Heart right ventricle (tissue), 16 donors: ENCODE measurements around the gene RNASET2. TPM values are rescaled to one million over a fixed set of nuclear protein-coding genes. Genes with fewer than 3 reads are reported as not detected.

Source experiments
- ATAC-seq, 8 donors: fragments of 200-7000 bp; cut with Tn5 transposase; one replicate each; pipeline ENCODE4 v1.9.1; 2020; ENCODE audit warnings: mild to moderate bottlenecking in 8 of 8, moderate library complexity in 8 of 8, moderate number of reproducible peaks in 1 of 8
- DNase-seq, 2 donors: peaks; one replicate each; pipeline ENCODE4 v3.0.0-alpha.2; 2020
- H3K27ac ChIP-seq, 10 donors: fragments of 200-600 bp; sonication (generic) in 2 of 10; one replicate each; pipeline versions ENCODE4 v1.5.0 to v1.8.0; 2020 to 2022; ENCODE audit warnings: mild to moderate bottlenecking in 3 of 10
- H3K27me3 ChIP-seq, 7 donors: fragments of 200-600 bp; one replicate each; pipeline ENCODE4 v1.8.0; 2021 to 2022; ENCODE audit warnings: mild to moderate bottlenecking in 2 of 7
- H3K36me3 ChIP-seq, 9 donors: fragments of 200-600 bp; sonication (generic) in 1 of 9; one replicate each; pipeline versions ENCODE4 v1.5.0 to v1.8.0; 2020 to 2022; ENCODE audit warnings: mild to moderate bottlenecking in 2 of 9
- H3K4me1 ChIP-seq, 9 donors: fragments of 200-600 bp; sonication (generic) in 1 of 9; one replicate each; pipeline versions ENCODE4 v1.5.0 to v1.8.0; 2020 to 2022; ENCODE audit warnings: mild to moderate bottlenecking in 4 of 9
- H3K4me3 ChIP-seq, 10 donors: fragments of 200-600 bp; sonication (generic) in 2 of 10; one replicate each; pipeline versions ENCODE4 v1.5.0 to v1.8.0; 2020 to 2022; ENCODE audit warnings: mild to moderate bottlenecking in 7 of 10, moderate library complexity in 2 of 10
- H3K9me3 ChIP-seq, 11 donors: fragments of 200-600 bp in 10 of 11; sonication (generic) in 2 of 11; one replicate each; pipeline versions ENCODE4 v1.5.0 to v1.8.0; 2013 to 2022; ENCODE audit warnings: mild to moderate bottlenecking in 2 of 11, control low read depth in 1 of 11, moderate library complexity in 1 of 11
- WGBS, 2 donors: extraction: QIAGEN DNeasy Blood & Tissue Kit; methylation state at CpG; one replicate each; pipeline ENCODE4 v1.1.7; 2013; ENCODE audit warnings: inconsistent platforms in 1 of 2; 5-methylcytosine and 5-hydroxymethylcytosine counted together
- intact Hi-C, 10 donors: fragments of 100-400 bp; cut with DNase I; formaldehyde crosslinking; loops; one replicate each; pipeline versions ENCODE4 v1.11.1 to v1.14.2; 2022
- polyA plus RNA-seq, 2 donors: library from polyadenylated mRNA; stranded (reverse); fragments of 200-250 nt; gene quantifications; one replicate each; pipeline ENCODE4 v1.2.3, GENCODE V29; 2013
- total RNA-seq, 10 donors: library from RNA; stranded (reverse); fragmentation: NEBNext Ultra II Directional in 3 of 10; extraction: Animal tissue kit (Norgen Biotek cat#: 25700) in 3 of 10; gene quantifications; one replicate each; pipeline versions ENCODE4 v1.2.1 to v1.2.4, GENCODE V29; 2021 to 2023
- TF ChIP-seq, protein P1 (sequence below), 9 donors: fragments of 200-600 bp; sonication (generic) in 2 of 9; IDR thresholded peaks; one replicate each; pipeline versions ENCODE4 v1.5.0 to v1.8.0; 2021 to 2022; ENCODE audit warnings: antibody characterized with exemption in 9 of 9, mild to moderate bottlenecking in 5 of 9, moderate library complexity in 1 of 9
- donor health status: Arrhythmogenic right ventricular cardiomyopathy.
- donor health status: ischemic (EF 13 %, LVEDD 7.1; RV severe dilation, severe dysfunction).
- donor health status: healthy with polysubstance abuse.
- donor health status: DM: no; HTN: yes; CAD: no.
- donor health status: DM: no; HTN: no; CAD: no.
- donor health status: ischemic (EF 25% LVEDD 6.9; RV normal size, moderate dysfunction).
- donor health status: ischemic (EF 25% LVEDD 5.7; RV mildly dilated, moderate dysfunction).
- donor health status: healthy.
- donor health status: DM: yes; HTN: yes; CAD: no.
- donor health status: Ischemic cardiomyopathy.
- donor health status: ischemic (EF 35%, LVEDD 5.7; RV mildly dilated, moderate dysfunction).
- donor health status: nonischemic (EF 11% LVEDD 7.7; RV severe dilation, severe dysfunction).
- donor health status: DM: yes; HTN: yes; CAD: no.
- donor health status: PGD.
- donor health status: ischemic (EF 29% LVEDD 5.4; RV normal size, mild dysfunction).
- donor health status: nonischemic (EF 23%, LVEDD 6.1; RV moderate dilation, normal function).

Gene RNASET2
- total and polyA plus RNA-seq, 12 donors: 7.1 to 44.3 (median 12.1) TPM

DNA sequence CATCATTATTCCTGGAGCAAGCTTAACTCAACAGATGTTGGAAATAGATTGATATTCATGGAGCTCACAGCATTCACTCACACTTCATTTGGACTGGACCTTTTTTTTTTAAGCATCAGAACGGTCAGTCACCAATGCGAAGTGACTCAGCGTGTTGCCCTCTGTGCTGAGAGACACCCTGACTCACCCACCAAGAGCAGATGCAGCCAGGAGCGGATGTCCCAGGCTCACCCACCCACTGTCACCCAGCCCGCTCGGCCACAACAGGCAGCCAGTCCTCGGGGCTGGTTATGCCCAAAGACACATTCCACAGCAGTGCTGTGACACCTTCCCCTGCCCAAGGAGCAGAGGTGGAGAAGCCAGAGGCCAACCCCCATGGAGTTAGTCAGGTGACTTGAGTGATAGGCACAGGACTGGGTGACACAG, 15.7 kb downstream of the RNASET2 start:
- Histone ChIP-seq H3K27me3 (no peaks in the 10 kb centered on the region), H3K27ac (no peak overlapping the region), H3K4me1 (no peaks in the 10 kb centered on the region), H3K36me3 (peaks cover 0 to 80% (median under 1%) of the 10 kb centered on the region in 9 donors), H3K4me3 (no peak overlapping the region), H3K9me3 (no peaks in the 10 kb centered on the region)
- DNase-seq (no peak), ATAC-seq (peak in 1 of 8 donors; percentile 22)
- intact Hi-C loops: no loop called here
- TF ChIP-seq, protein P1, sequence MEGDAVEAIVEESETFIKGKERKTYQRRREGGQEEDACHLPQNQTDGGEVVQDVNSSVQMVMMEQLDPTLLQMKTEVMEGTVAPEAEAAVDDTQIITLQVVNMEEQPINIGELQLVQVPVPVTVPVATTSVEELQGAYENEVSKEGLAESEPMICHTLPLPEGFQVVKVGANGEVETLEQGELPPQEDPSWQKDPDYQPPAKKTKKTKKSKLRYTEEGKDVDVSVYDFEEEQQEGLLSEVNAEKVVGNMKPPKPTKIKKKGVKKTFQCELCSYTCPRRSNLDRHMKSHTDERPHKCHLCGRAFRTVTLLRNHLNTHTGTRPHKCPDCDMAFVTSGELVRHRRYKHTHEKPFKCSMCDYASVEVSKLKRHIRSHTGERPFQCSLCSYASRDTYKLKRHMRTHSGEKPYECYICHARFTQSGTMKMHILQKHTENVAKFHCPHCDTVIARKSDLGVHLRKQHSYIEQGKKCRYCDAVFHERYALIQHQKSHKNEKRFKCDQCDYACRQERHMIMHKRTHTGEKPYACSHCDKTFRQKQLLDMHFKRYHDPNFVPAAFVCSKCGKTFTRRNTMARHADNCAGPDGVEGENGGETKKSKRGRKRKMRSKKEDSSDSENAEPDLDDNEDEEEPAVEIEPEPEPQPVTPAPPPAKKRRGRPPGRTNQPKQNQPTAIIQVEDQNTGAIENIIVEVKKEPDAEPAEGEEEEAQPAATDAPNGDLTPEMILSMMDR (IDR thresholded peaks at IDR 0.05): no peak
- 89 to 90% methylated on average over 7 of the region's 7 CpGs for WGBS, 2 donors

DNA sequence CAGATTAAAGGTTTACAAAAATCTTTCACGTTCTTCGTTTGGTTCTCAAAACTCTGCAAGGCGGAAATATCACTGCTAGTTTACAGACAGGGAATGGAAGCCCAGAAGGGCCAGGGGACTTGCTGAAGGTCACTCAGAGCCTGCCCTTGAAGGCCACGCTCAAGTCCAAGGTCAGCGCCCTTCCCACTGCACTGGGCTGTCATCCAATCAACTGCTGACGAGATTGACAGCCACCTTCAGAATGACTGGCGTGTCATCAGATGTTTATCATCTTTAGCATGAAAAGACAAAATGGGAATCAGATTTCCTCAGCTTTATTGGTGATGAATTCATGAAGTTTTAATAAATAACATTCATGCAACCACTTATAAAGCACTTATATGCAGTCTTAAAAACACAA, 16.5 kb downstream of the RNASET2 start:
- H3K36me3 ChIP-seq: peaks cover 0 to 82% (median 0%) of the 10 kb centered on the region in 9 donors

DNA sequence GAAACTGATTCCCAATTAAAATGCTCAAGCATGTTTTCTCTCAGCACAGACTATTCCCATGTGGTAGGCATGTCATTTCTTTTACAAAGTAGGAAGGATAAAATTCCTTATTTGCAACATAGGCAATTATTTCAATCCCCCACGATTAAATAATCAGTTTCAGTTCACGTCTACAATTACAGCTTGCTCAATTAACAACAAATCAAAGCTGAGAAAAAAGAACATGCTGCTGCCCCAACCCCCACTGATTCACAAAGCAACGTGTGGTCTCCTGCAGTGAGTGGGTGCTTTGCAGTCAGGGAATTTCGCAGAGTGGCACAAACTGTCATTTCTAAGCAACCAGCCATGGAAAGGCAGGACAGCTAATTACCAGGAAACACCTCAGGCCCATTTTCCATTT, 17.0 kb downstream of the RNASET2 start:
- Histone ChIP-seq H3K36me3 (peaks cover 0 to 87% (median 0%) of the 10 kb centered on the region in 9 donors), H3K27me3 (no peaks in the 10 kb centered on the region), H3K4me3 (no peak overlapping the region), H3K27ac (no peak overlapping the region), H3K4me1 (no peaks in the 10 kb centered on the region), H3K9me3 (no peaks in the 10 kb centered on the region)
- ATAC-seq: no peak
- DNase-seq: no peak
- TF ChIP-seq, protein P1 (IDR thresholded peaks at IDR 0.05): no peak
- intact Hi-C loops: no loop called here
- 78 to 84% methylated on average over 4 of the region's 4 CpGs for WGBS, 2 donors

More for the DNA sequence above, 16.5 kb downstream of the RNASET2 start:
- Histone ChIP-seq H3K9me3 (no peaks in the 10 kb centered on the region), H3K27me3 (no peaks in the 10 kb centered on the region), H3K4me3 (no peak overlapping the region), H3K27ac (no peak overlapping the region), H3K4me1 (no peaks in the 10 kb centered on the region)
- no peak for ATAC-seq
- intact Hi-C loops: no loop called here
- TF ChIP-seq, protein P1 (IDR thresholded peaks at IDR 0.05): no peak
- 78 to 80% methylated on average over 7 of the region's 7 CpGs for WGBS, 2 donors
- no peak for DNase-seq

DNA sequence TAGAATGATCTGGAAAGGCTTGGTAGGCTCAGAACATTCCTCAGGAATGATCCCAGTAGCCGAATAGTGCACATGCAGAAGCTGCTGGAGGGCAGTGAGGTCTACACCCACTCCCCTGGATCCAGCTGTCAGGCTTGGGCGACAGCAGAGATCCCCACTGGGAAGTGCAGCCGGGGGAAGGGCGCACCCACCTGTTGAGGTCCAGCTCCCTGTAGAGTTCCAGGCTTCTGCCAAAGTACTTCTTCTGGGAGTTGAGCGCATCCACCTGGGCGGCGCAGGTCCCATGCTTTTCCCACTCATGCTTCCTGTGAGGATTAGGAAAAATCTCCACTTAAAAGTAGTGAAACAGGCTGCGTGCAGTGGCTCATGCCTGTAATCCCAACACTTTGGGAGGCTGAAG, 17.6 kb downstream of the RNASET2 start:
- Histone ChIP-seq H3K4me3 (no peak overlapping the region), H3K27me3 (no peaks in the 10 kb centered on the region), H3K27ac (no peak overlapping the region), H3K36me3 (peaks cover 0 to 91% (median 0%) of the 10 kb centered on the region in 9 donors), H3K4me1 (no peaks in the 10 kb centered on the region), H3K9me3 (no peaks in the 10 kb centered on the region)
- TF ChIP-seq, protein P1 (IDR thresholded peaks at IDR 0.05): no peak
- DNase-seq: no peak
- ATAC-seq: no peak
- WGBS, 2 donors: 98 to 99% methylated on average over 8 of the region's 8 CpGs
- intact Hi-C loops: no loop called here
